Right atrium auricular region (tissue), 2 donors: Measurements from ENCODE around the gene SPPL3. TPM values are rescaled to one million over a fixed set of nuclear protein-coding genes. Genes with fewer than 3 reads are reported as not detected.
"Not testable (repeated sequence)": the region's sequence is repeated elsewhere in the genome, so short reads cannot be mapped to it uniquely, and the experiment has no call there.

Experiments used
- DNase-seq: peaks from one replicate; pipeline ENCODE4 v3.0.0-alpha.2; 2019; ENCODE audit warnings: low spot score
- H3K27ac ChIP-seq, 2 donors: fragments of 200-600 bp; sonication (generic); 1 replicate in 1 of 2; 2 replicates in 1 of 2; pipeline ENCODE4 v1.5.1; 2016 to 2019
- H3K27me3 ChIP-seq, 2 donors: fragments of 200-600 bp; sonication (generic); one replicate each; pipeline versions ENCODE4 v1.5.1 to v1.6.0; 2017 to 2019
- H3K36me3 ChIP-seq: fragments of 200-600 bp; sonication (generic); one replicate; pipeline ENCODE4 v1.5.1; 2016
- H3K4me1 ChIP-seq, 2 donors: fragments of 200-600 bp; sonication (generic); one replicate each; pipeline versions ENCODE4 v1.5.1 to v1.6.0; 2017 to 2019
- H3K4me3 ChIP-seq, 2 donors: fragments of 200-600 bp; sonication (generic); 1 replicate in 1 of 2; 2 replicates in 1 of 2; pipeline ENCODE4 v1.5.1; 2017 to 2019; ENCODE audit warnings: mild to moderate bottlenecking in 1 of 2, moderate library complexity in 1 of 2
- H3K9me3 ChIP-seq, 2 donors: fragments of 200-600 bp; sonication (generic); one replicate each; pipeline ENCODE4 v1.5.1; 2019
- CTCF ChIP-seq, 2 donors: fragments of 200-600 bp; sonication (generic); IDR thresholded peaks; one replicate each; pipeline ENCODE4 v1.5.1; 2019; ENCODE audit warnings: antibody characterized with exemption in 2 of 2
- total RNA-seq, 2 donors: library from RNA; depleted of rRNA; stranded (reverse); fragments of >200 nt; gene quantifications; one replicate each; pipeline ENCODE4 v1.1.0, GENCODE V29; 2016

The SPPL3 gene
- total RNA-seq, 2 donors from 2014 or later = 13.8 to 16.5 TPM

- peak overlapping the region; percentile 80 to 98 for H3K4me3 ChIP-seq
- peak in 1 of 2 donors; percentile 4 for TF ChIP-seq CTCF (IDR thresholded peaks at IDR 0.05)
- peak; percentile 64 for DNase-seq
- H3K27me3 ChIP-seq = no peaks in the 10 kb centered on the region
- H3K27ac ChIP-seq = peak overlapping the region; percentile 88
- peaks cover 0 to 28% of the 10 kb centered on the region in 2 donors for H3K4me1 ChIP-seq
- no peaks in the 10 kb centered on the region for H3K36me3 ChIP-seq
- H3K9me3 ChIP-seq = no peaks in the 10 kb centered on the region
These were observed 554 bp downstream of the SPPL3 start for GRCh38 chr12:120903412-120904196.

GRCh38 chr12:120902846-120903411 lies 1.2 kb downstream of the SPPL3 start:
- Histone ChIP-seq H3K9me3 (no peaks in the 10 kb centered on the region), H3K27ac (peak overlapping the region; percentile 88), H3K4me1 (peaks cover 0 to 28% of the 10 kb centered on the region in 2 donors), H3K4me3 (peak overlapping the region; percentile 80 to 98), H3K36me3 (no peaks in the 10 kb centered on the region), H3K27me3 (no peaks in the 10 kb centered on the region)
- TF ChIP-seq CTCF (IDR thresholded peaks at IDR 0.05) = no peak
- DNase-seq = no peak

GRCh38 chr12:120901818-120902217 lies 2.3 kb downstream of the SPPL3 start:
- no peak overlapping the region for H3K27ac ChIP-seq

GRCh38 chr12:120901101-120901500 lies 3.1 kb downstream of the SPPL3 start:
- not testable (repeated sequence) for H3K4me3 ChIP-seq, H3K9me3 ChIP-seq, DNase-seq, H3K36me3 ChIP-seq, H3K27me3 ChIP-seq, H3K27ac ChIP-seq
- peaks cover 0 to 21% of the 10 kb centered on the region in 2 donors for H3K4me1 ChIP-seq

More at GRCh38 chr12:120901818-120902217, 2.3 kb downstream of the SPPL3 start:
- Histone ChIP-seq H3K4me1 (peaks cover 0 to 20% of the 10 kb centered on the region in 2 donors), H3K9me3 (no peaks in the 10 kb centered on the region), H3K4me3 (no peak overlapping the region), H3K36me3 (no peaks in the 10 kb centered on the region), H3K27me3 (no peaks in the 10 kb centered on the region)
- TF ChIP-seq CTCF (IDR thresholded peaks at IDR 0.05) = no peak
- no peak for DNase-seq

GRCh38 chr12:120895532-120895931 lies 8.6 kb downstream of the SPPL3 start:
- H3K27ac ChIP-seq = no peak overlapping the region
- TF ChIP-seq CTCF (IDR thresholded peaks at IDR 0.05) = no peak
- H3K36me3 ChIP-seq = no peaks in the 10 kb centered on the region
- H3K4me3 ChIP-seq = no peak overlapping the region
- no peak for DNase-seq
- no peaks in the 10 kb centered on the region for H3K27me3 ChIP-seq
- H3K4me1 ChIP-seq = peaks cover 0 to 20% of the 10 kb centered on the region in 2 donors
- H3K9me3 ChIP-seq = no peaks in the 10 kb centered on the region

- Histone ChIP-seq H3K4me1 (peaks cover 0 to 20% of the 10 kb centered on the region in 2 donors), H3K36me3 (no peaks in the 10 kb centered on the region), H3K27me3 (no peaks in the 10 kb centered on the region), H3K9me3 (no peaks in the 10 kb centered on the region), H3K4me3 (no peak overlapping the region), H3K27ac (peak overlapping the region; percentile 28 to 49)
- DNase-seq = no peak
- no peak for TF ChIP-seq CTCF (IDR thresholded peaks at IDR 0.05)
These were observed 11.9 kb downstream of the SPPL3 start for GRCh38 chr12:120892265-120892664.
